IPS-20b (cell line): ENCODE measurements around the gene KLHL11.
"Not testable (repeated sequence)": the region's sequence is repeated elsewhere in the genome, so short reads cannot be mapped to it uniquely, and the experiment has no call there.

Experiments used
- H3K27ac ChIP-seq: one replicate; pipeline ENCODE4 v1.5.1; 2013; ENCODE audit warnings: low read length
- H3K27me3 ChIP-seq: 2 replicates; pipeline ENCODE4 v1.6.1; 2013; ENCODE audit warnings: mild to moderate bottlenecking, low read length, inconsistent platforms; ENCODE audit not compliant: insufficient read depth
- H3K36me3 ChIP-seq: 2 replicates; pipeline ENCODE4 v1.6.1; 2013; ENCODE audit warnings: low read depth, mild to moderate bottlenecking, inconsistent platforms, low read length, moderate library complexity; ENCODE audit not compliant: insufficient read depth
- H3K4me1 ChIP-seq: 2 replicates; pipeline ENCODE4 v1.6.1; 2013; ENCODE audit warnings: mild to moderate bottlenecking, control low read depth, inconsistent platforms, low read length, moderate library complexity; ENCODE audit not compliant: insufficient read depth
- H3K4me3 ChIP-seq: 2 replicates; pipeline ENCODE4 v1.5.1; 2013; ENCODE audit warnings: mild to moderate bottlenecking, low read length, inconsistent platforms
- H3K9ac ChIP-seq: 2 replicates; pipeline ENCODE4 v1.6.1; 2013; ENCODE audit warnings: low read depth, mild to moderate bottlenecking, inconsistent platforms, low read length, moderate library complexity
- H3K9me3 ChIP-seq: 2 replicates; pipeline ENCODE4 v1.6.1; 2013; ENCODE audit warnings: mild to moderate bottlenecking, low read depth, low read length, inconsistent platforms; ENCODE audit not compliant: insufficient read depth

The KLHL11 gene

DNA sequence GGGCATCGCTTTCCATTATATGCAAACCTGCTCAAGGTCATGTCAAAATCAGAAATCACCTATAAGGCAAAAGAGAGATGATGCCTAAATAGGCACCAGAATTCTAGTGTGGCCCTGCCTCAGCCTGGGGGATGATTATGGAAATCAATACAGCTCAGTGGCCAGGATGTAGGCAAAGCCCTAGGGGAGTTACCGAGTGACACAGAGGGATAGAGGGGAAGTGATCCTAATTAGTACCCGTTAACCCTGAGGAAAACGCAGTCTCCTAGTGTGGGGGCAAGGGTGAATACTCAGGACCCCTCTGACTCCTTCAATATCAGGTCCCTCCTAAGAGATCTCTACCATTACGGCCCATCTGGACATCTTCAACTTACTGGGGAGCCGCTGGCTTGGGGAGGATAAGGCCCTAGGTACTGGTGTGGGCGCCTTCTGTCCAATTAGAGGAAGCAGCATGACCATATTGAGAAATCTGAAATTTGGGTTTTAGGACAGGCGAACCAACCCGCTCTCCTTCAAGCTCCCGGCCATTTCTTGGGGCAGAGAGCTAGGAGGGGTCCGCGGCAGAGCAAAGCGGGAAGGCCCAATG lies 29.9 kb downstream of the KLHL11 start:
- Histone ChIP-seq H3K27ac (no peak overlapping the region), H3K9ac (peak overlapping the region; percentile 63; the same call in 1 of the 2 replicates), H3K4me3 (peak overlapping the region; percentile 73), H3K36me3 (peaks cover 27% of the 10 kb centered on the region), H3K9me3 (no peaks in the 10 kb centered on the region), H3K4me1 (0 out of 2 replicates have a peak, but pooled peaks cover 3% of the 10 kb centered on the region), H3K27me3 (peaks cover 15% of the 10 kb centered on the region)

DNA sequence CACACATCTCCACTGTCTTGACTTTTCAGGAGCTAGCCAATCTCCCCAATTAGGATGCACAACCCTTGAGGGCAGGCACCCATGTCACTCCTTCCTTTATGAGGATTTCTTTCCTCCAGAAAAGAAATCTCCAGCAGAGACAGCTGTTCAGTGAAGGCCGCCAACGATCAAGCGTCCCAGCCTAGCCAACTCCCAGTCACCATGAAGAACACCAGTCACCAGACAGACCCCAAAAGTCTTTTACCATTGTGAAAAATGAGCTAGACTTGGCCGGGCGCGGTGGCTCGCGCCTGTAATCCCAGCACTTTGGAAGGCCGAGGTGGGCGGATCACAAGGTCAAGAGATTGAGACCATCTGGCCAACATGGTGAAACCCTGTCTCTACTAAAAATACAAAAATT lies 35.3 kb downstream of the KLHL11 start:
- not testable (repeated sequence) for H3K9me3 ChIP-seq, H3K4me1 ChIP-seq, H3K27me3 ChIP-seq, H3K9ac ChIP-seq, H3K27ac ChIP-seq, H3K4me3 ChIP-seq
- peaks cover 67% of the 10 kb centered on the region for H3K36me3 ChIP-seq

GRCh38 chr17:41825175-41825845 lies 39.9 kb downstream of the KLHL11 start:
- H3K36me3 ChIP-seq = peaks cover 59% of the 10 kb centered on the region
- no peak overlapping the region for H3K27ac ChIP-seq
- H3K9ac ChIP-seq = no peak overlapping the region
- H3K27me3 ChIP-seq = no peaks in the 10 kb centered on the region
- H3K9me3 ChIP-seq = no peaks in the 10 kb centered on the region
- no peak overlapping the region for H3K4me3 ChIP-seq
- H3K4me1 ChIP-seq = no peaks in the 10 kb centered on the region

DNA sequence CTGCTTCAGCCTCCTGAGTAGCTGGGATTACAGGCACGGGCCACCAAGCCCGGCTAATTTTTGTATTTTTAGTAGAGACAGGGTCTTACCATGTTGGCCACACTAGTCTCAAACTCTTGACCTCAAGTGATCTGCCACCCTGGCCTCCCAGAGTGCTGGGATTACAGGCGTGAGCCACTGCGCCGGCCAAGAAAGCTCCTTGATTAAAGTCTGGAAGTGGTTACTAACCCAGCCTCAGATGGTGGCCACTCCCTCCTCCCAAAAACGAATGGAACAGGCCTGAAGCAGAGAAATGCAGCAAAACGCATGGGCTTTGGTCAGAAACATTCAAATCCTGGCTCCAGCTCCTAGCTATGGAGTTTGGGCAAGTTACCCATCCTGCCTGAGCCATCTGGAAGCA lies 41.1 kb downstream of the KLHL11 start:
- Histone ChIP-seq H3K9me3 (no peaks in the 10 kb centered on the region), H3K9ac (no peak overlapping the region), H3K27ac (no peak overlapping the region), H3K4me1 (peaks cover 9% of the 10 kb centered on the region; the same call in 1 of the 2 replicates), H3K4me3 (no peak overlapping the region), H3K36me3 (peaks cover 60% of the 10 kb centered on the region), H3K27me3 (no peaks in the 10 kb centered on the region)

DNA sequence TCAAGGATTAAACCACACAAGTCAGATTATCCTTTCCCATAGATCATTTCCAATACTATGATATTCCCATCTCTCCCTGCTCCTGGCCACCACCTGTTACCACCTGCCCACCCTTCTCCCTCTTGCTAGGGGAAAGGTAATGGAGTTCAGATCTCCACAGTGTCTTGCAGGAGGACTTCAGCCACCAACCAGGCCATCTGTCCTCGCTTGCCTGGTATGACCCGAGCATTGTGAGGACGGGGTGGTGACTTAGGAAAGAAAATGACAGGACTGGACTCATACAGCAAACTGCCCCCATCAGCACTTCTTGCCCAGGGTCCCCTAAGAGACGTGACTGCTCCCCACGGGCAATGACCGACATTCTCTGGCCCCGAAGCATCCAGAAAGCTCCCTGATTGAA lies 41.6 kb downstream of the KLHL11 start:
- Histone ChIP-seq H3K9me3 (no peaks in the 10 kb centered on the region), H3K4me3 (no peak overlapping the region), H3K36me3 (peaks cover 58% of the 10 kb centered on the region), H3K9ac (no peak overlapping the region), H3K27me3 (no peaks in the 10 kb centered on the region), H3K4me1 (peaks cover 12% of the 10 kb centered on the region; the same call in 1 of the 2 replicates), H3K27ac (no peak overlapping the region)

DNA sequence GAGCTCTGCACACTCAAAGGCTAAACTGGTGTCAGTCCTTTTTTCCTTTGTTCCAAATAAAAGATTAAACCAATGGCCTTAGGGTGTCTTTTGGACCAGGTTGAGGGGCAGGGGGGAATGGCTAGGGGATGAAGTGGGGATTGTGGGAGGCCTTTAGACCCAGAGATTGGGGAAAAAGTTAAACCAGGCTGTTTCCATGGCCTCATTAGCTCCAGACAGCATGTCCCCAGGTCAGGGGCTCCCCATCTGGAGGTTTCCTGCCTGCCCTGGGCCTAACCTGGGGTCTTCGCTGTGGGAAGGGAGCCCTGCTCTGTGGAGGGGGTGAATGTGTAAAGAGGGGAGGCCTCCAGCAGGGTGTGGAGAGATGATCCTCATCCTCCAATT lies 42.1 kb downstream of the KLHL11 start:
- H3K36me3 ChIP-seq = peaks cover 58% of the 10 kb centered on the region
- no peak overlapping the region for H3K9ac ChIP-seq
- H3K9me3 ChIP-seq = no peaks in the 10 kb centered on the region

GRCh38 chr17:41822216-41823140 lies 42.7 kb downstream of the KLHL11 start:
- Histone ChIP-seq H3K27me3 (no peaks in the 10 kb centered on the region), H3K4me1 (peaks cover 12% of the 10 kb centered on the region; the same call in 1 of the 2 replicates), H3K4me3 (no peak overlapping the region), H3K27ac (no peak overlapping the region), H3K36me3 (peaks cover 58% of the 10 kb centered on the region), H3K9ac (no peak overlapping the region), H3K9me3 (no peaks in the 10 kb centered on the region)

More for the DNA sequence above, 42.1 kb downstream of the KLHL11 start:
- Histone ChIP-seq H3K4me1 (peaks cover 12% of the 10 kb centered on the region; the same call in 1 of the 2 replicates), H3K4me3 (no peak overlapping the region), H3K27me3 (no peaks in the 10 kb centered on the region), H3K27ac (no peak overlapping the region)

DNA sequence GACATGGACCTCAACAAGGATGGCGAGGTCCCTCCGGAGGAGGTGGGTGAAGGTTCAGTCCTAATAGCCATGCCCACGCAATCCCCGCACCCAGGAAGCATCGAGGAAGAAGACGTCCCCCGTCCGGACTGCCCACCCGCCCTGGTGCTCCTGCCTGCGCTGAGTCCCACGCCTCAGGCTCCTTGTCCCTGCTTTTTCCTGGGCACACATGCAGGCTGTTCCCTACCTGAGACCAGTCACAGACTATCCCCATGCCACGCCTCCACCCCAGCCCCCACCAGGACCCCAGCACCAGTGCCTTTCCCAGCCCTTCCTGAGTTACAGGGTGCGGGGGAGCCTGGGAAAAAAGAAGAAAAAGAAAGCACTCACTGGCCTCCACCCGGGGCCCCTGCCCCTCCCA lies 43.4 kb downstream of the KLHL11 start:
- Histone ChIP-seq H3K4me1 (peaks cover 12% of the 10 kb centered on the region; the same call in 1 of the 2 replicates), H3K27me3 (no peaks in the 10 kb centered on the region), H3K9ac (no peak overlapping the region), H3K36me3 (peaks cover 57% of the 10 kb centered on the region), H3K4me3 (no peak overlapping the region), H3K27ac (no peak overlapping the region), H3K9me3 (no peaks in the 10 kb centered on the region)

GRCh38 chr17:41818024-41818423 lies 47.2 kb downstream of the KLHL11 start:
- Histone ChIP-seq H3K9me3 (no peaks in the 10 kb centered on the region), H3K9ac (no peak overlapping the region), H3K27ac (no peak overlapping the region), H3K4me1 (peaks cover 18% of the 10 kb centered on the region; the same call in 1 of the 2 replicates), H3K27me3 (no peaks in the 10 kb centered on the region), H3K36me3 (peaks cover 40% of the 10 kb centered on the region), H3K4me3 (no peak overlapping the region)

GRCh38 chr17:41816637-41817320 lies 48.4 kb downstream of the KLHL11 start:
- no peaks in the 10 kb centered on the region for H3K27me3 ChIP-seq
- H3K4me3 ChIP-seq = no peak overlapping the region
- no peaks in the 10 kb centered on the region for H3K9me3 ChIP-seq
- H3K4me1 ChIP-seq = peaks cover 18% of the 10 kb centered on the region; the same call in 1 of the 2 replicates
- no peak overlapping the region for H3K9ac ChIP-seq
- no peak overlapping the region for H3K27ac ChIP-seq
- peaks cover 33% of the 10 kb centered on the region for H3K36me3 ChIP-seq

DNA sequence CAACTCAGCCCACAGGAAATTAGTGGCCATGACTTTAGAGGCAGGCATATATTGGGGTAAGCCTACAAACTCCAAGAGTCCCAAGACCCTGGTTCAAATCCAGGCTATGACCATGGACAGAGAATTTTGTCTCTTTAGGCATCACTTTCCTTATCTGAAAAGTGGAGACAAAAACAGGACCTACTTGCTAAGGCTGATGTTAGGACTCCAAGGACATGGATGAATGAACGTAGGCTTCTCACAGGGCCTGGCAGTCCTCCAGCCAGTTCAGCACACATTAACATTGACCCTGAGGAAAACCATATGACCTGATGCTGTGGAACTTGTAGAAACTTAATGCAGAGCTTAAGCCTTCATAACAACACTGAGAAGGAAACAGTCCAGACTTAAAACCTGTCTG lies 51.0 kb downstream of the KLHL11 start:
- H3K27ac ChIP-seq = no peak overlapping the region
- H3K4me1 ChIP-seq = peaks cover 14% of the 10 kb centered on the region; the same call in 1 of the 2 replicates
- H3K4me3 ChIP-seq = peak overlapping the region; percentile 90
- H3K27me3 ChIP-seq = peaks cover 9% of the 10 kb centered on the region
- no peaks in the 10 kb centered on the region for H3K9me3 ChIP-seq
- H3K36me3 ChIP-seq = peaks cover 19% of the 10 kb centered on the region
- peak overlapping the region; percentile 93; the same call in 1 of the 2 replicates for H3K9ac ChIP-seq
